Endothelial cell of umbilical vein (primary cell): ENCODE measurements around the gene ARGLU1. TPM values are rescaled to one million over a fixed set of nuclear protein-coding genes. Genes with fewer than 3 reads are reported as not detected.

Experiments
- BruUV-seq: library from RNA; stranded (reverse); fragments of 400-500 nt; replicated peaks from 2 replicates; lab custom pipeline; 2021; lab: Mats Ljungman, UMichigan
- CTCF ChIA-PET: fragments of 300-600, 350-600 bp; sonication (Branson Sonifier 250); formaldehyde crosslinking; loops from one replicate; lab custom pipeline; 2021; ENCODE audit warnings: antibody characterized with exemption, inconsistent platforms; lab: Charles Lee
- POLR2A ChIA-PET: fragments of 300-600, 350-600 bp; sonication (Branson Sonifier 250); formaldehyde crosslinking; loops from one replicate; lab custom pipeline; 2021; ENCODE audit warnings: antibody characterized with exemption, inconsistent platforms; lab: Charles Lee
- DNase-seq: peaks from one replicate; pipeline ENCODE4 v3.0.0-alpha.2; 2011; ENCODE audit warnings: low read depth, low spot score
- FAIRE-seq: peaks from 2 replicates; lab custom pipeline; 2011; peaks lifted over from hg19 to GRCh38; lab: Jason Lieb, UNC
- H2AFZ ChIP-seq: 2 replicates; pipeline ENCODE4 v1.6.0; 2012; ENCODE audit warnings: low read depth, low read length, control low read depth, inconsistent platforms
- H3K27ac ChIP-seq: 2 replicates; pipeline ENCODE4 v1.5.1; 2011; ENCODE audit warnings: low read depth, mild to moderate bottlenecking, control low read depth, low read length, moderate library complexity; ENCODE audit not compliant: insufficient read depth
- H3K27me3 ChIP-seq, 2 experiments: 2 replicates each; pipeline versions ENCODE4 v1.6.0 to v1.6.1; 2011; ENCODE audit warnings: low read length in 2 of 2, mixed read lengths in 1 of 2; ENCODE audit not compliant: control insufficient read depth in 2 of 2, insufficient read depth in 2 of 2
- H3K36me3 ChIP-seq, 2 experiments: 2 replicates in 1 of 2; 3 replicates in 1 of 2; pipeline ENCODE4 v1.5.1; 2011; ENCODE audit warnings: low read length in 2 of 2, mild to moderate bottlenecking in 1 of 2, moderate library complexity in 1 of 2; ENCODE audit not compliant: control insufficient read depth in 2 of 2, insufficient read depth in 2 of 2; ENCODE audit errors: extremely low read depth in 1 of 2
- H3K4me1 ChIP-seq: 3 replicates; pipeline ENCODE4 v1.5.1; 2011; ENCODE audit warnings: mild to moderate bottlenecking, low read length; ENCODE audit not compliant: control insufficient read depth, insufficient read depth; ENCODE audit errors: extremely low read depth
- H3K4me2 ChIP-seq: 2 replicates; pipeline ENCODE4 v1.6.1; 2011; ENCODE audit warnings: low read length, control low read depth, mixed read lengths; ENCODE audit not compliant: insufficient read depth
- H3K4me3 ChIP-seq, 3 experiments: fragments of 200-600 bp in 1 of 3; sonication (generic), shearing (Covaris generic) in 1 of 3; replicated peaks in 1 of 3; 2 replicates each; pipeline ENCODE4 v1.5.1; 2011 to 2016; ENCODE audit warnings: control low read depth in 3 of 3, low read length in 3 of 3, mild to moderate bottlenecking in 2 of 3, inconsistent platforms in 1 of 3, low read depth in 1 of 3, moderate library complexity in 1 of 3; ENCODE audit not compliant: insufficient read depth in 1 of 3
- H3K79me2 ChIP-seq: 2 replicates; pipeline ENCODE4 v1.6.0; 2012; ENCODE audit warnings: low read length, inconsistent platforms; ENCODE audit not compliant: control insufficient read depth, insufficient read depth
- H3K9ac ChIP-seq: replicated peaks from 2 replicates; pipeline ENCODE3; 2011; ENCODE audit warnings: low read length, control low read depth; ENCODE audit not compliant: insufficient read depth; ENCODE audit errors: extremely low read depth
- H3K9me1 ChIP-seq: replicated peaks from 3 replicates; pipeline ENCODE4 v1.6.0; 2011; ENCODE audit warnings: mild to moderate bottlenecking, low read length; ENCODE audit not compliant: control insufficient read depth, insufficient read depth; ENCODE audit errors: extremely low read depth
- H3K9me3 ChIP-seq: replicated peaks from 2 replicates; pipeline ENCODE4 v1.5.1; 2012; ENCODE audit warnings: low read length, inconsistent platforms; ENCODE audit not compliant: control insufficient read depth, insufficient read depth
- H4K20me1 ChIP-seq: replicated peaks from 2 replicates; pipeline ENCODE3; 2011; ENCODE audit warnings: mild to moderate bottlenecking, low read length; ENCODE audit not compliant: control insufficient read depth, insufficient read depth; ENCODE audit errors: extremely low read depth
- EZH2 ChIP-seq: IDR thresholded peaks from 2 replicates; pipeline ENCODE4 v1.6.1; 2012; ENCODE audit warnings: borderline replicate concordance, low read depth, mild to moderate bottlenecking, moderate library complexity, low read length, inconsistent platforms; ENCODE audit not compliant: severe bottlenecking
- JUN ChIP-seq: IDR thresholded peaks from 2 replicates; pipeline ENCODE4 v1.6.1; 2011; ENCODE audit warnings: borderline replicate concordance, low read depth; ENCODE audit not compliant: insufficient read length, insufficient read depth
- dilution Hi-C: fragments of 300-500 bp; cut with MboI; formaldehyde crosslinking; loops from one replicate; pipeline ENCODE4 v1.15.0; 2019; ENCODE audit warnings: low sequenced_read_pairs; ENCODE audit not compliant: extremely low pct_ligation_motif_present
- intact Hi-C: fragments of 100-400 bp; cut with micrococcal nuclease; formaldehyde crosslinking; loops from one replicate; pipeline ENCODE4 v1.10.0; 2022
- polyA plus RNA-seq, 4 experiments: library from polyadenylated mRNA; depleted of rRNA in 3 of 4; stranded (reverse) in 3 of 4; unstranded in 1 of 4; fragments of >200 nt; gene quantifications; 2 replicates each; pipeline versions ENCODE4 v1.2.1 to v1.2.3, GENCODE V29; 2011 to 2012; ENCODE audit warnings: missing spikeins in 1 of 4
- total RNA-seq: library from RNA; stranded (reverse); gene quantifications from 2 replicates; pipeline ENCODE4 v1.2.3, GENCODE V29; 2021
- TF ChIP-seq, protein P1 (sequence below), 2 donors: IDR thresholded peaks; 1 replicate in 1 of 2; 2 replicates in 1 of 2; pipeline ENCODE4 v1.5.1; 2011; ENCODE audit warnings: low read length in 2 of 2, mild to moderate bottlenecking in 2 of 2, moderate library complexity in 2 of 2, control low read depth in 1 of 2, inconsistent platforms in 1 of 2, low read depth in 1 of 2; ENCODE audit not compliant: insufficient read depth in 1 of 2; ENCODE audit errors: extremely low read depth in 1 of 2

ARGLU1 gene
- total and polyA plus RNA-seq, 2 donors (not counting 3 experiments of a cell fraction or from before 2014, with no cell fraction given), result 44.4 to 111 TPM

DNA sequence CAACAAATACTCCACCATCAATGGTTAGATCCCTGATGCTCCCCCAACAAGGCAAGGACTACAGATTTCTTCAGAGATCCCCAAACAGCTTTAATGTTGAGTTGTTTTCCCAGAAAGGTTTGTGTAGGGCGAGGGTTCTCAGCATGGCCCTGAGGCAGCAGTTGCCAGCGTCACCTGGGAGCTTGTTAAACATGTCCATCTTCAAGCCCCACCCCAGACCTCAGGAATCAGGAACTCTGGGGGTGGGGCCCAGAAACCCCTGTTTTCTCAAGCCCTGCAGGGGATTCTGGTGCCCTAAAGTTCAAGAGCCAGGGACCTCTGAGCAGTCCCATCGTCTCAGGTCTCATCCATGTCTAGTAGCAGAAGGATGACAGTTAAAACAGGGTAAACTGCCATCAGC lies 42.1 kb downstream of the ARGLU1 start:
- POLR2A ChIA-PET, result no interaction called here
- no peaks in the 10 kb centered on the region for H3K9me1 ChIP-seq
- no peak for FAIRE-seq

DNA sequence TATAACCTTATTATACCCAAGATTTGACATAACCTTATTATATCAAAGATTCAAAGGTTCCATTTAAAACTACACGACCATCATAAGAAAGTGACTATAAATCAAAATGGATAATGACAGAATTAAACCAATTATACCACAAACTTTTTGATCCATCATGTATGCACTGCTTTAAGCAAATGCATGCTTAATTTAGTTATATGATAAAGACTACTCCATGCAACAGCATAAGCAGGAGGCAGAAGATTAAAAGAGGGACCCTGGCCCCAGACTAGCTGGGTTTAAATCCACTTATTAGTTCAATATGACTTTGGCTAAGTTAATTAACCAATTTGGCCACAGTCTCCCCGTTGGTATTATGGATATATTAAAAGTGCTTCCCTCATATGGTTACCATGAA lies 43.8 kb downstream of the ARGLU1 start:
- ChIA-PET CTCF (interaction anchor here (1.0 to 1.5 kb wide), 2 partner anchors 12 to 362 kb away, joined by 3 to 4 read pairs; no protein-coding TSS in a partner anchor), POLR2A (no interaction called here)
- Histone ChIP-seq H2AFZ (no peak overlapping the region), H3K9me1 (no peaks in the 10 kb centered on the region), H3K4me3 (no peak overlapping the region), H3K9me3 (no peaks in the 10 kb centered on the region), H3K36me3 (peaks cover 0 to 3% of the 10 kb centered on the region in 2 experiments), H3K27ac (no peak overlapping the region), H3K79me2 (peaks cover 34% of the 10 kb centered on the region), H3K9ac (no peak overlapping the region), H3K27me3 (no peaks in the 10 kb centered on the region), H3K4me2 (no peak overlapping the region), H4K20me1 (peaks cover 2% of the 10 kb centered on the region), H3K4me1 (peaks cover 19% of the 10 kb centered on the region)
- TF ChIP-seq EZH2, result no peak
- intact Hi-C loops, result no loop called here
- no peak for DNase-seq
- dilution Hi-C loops, result no loop called here
- BruUV-seq, result no TSS peak
- no peak for FAIRE-seq

More for the DNA sequence above, 42.1 kb downstream of the ARGLU1 start:
- dilution Hi-C loops, result no loop called here
- no peaks in the 10 kb centered on the region for H3K27me3 ChIP-seq
- H3K9ac ChIP-seq, result no peak overlapping the region
- H3K79me2 ChIP-seq, result peaks cover 47% of the 10 kb centered on the region
- peaks cover 2% of the 10 kb centered on the region for H4K20me1 ChIP-seq
- no peak overlapping the region for H3K27ac ChIP-seq
- CTCF ChIA-PET, result no interaction called here
- intact Hi-C loops, result no loop called here
- TF ChIP-seq, protein P1, sequence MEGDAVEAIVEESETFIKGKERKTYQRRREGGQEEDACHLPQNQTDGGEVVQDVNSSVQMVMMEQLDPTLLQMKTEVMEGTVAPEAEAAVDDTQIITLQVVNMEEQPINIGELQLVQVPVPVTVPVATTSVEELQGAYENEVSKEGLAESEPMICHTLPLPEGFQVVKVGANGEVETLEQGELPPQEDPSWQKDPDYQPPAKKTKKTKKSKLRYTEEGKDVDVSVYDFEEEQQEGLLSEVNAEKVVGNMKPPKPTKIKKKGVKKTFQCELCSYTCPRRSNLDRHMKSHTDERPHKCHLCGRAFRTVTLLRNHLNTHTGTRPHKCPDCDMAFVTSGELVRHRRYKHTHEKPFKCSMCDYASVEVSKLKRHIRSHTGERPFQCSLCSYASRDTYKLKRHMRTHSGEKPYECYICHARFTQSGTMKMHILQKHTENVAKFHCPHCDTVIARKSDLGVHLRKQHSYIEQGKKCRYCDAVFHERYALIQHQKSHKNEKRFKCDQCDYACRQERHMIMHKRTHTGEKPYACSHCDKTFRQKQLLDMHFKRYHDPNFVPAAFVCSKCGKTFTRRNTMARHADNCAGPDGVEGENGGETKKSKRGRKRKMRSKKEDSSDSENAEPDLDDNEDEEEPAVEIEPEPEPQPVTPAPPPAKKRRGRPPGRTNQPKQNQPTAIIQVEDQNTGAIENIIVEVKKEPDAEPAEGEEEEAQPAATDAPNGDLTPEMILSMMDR (IDR thresholded peaks at IDR 0.05; ENCODE audit: extremely low read depth in 1 of 2, insufficient read depth in 1 of 2, low read depth in 1 of 2, low read length in 2 of 2), result no peak
- TF ChIP-seq JUN, result no peak
- no peak overlapping the region for H3K4me2 ChIP-seq
- no peak overlapping the region for H3K4me3 ChIP-seq
- peaks cover 26% of the 10 kb centered on the region for H3K4me1 ChIP-seq
- H2AFZ ChIP-seq, result no peak overlapping the region
- no TSS peak for BruUV-seq
- H3K36me3 ChIP-seq, result peaks cover 0 to 3% of the 10 kb centered on the region in 2 experiments
- no peak for DNase-seq
- no peaks in the 10 kb centered on the region for H3K9me3 ChIP-seq
